Kidney epithelial cell (primary cell): Measurements from ENCODE around the gene FLOT2. TPM values are rescaled to one million over a fixed set of nuclear protein-coding genes. Genes with fewer than 3 reads are reported as not detected.

ENCODE experiments used
- DNase-seq: peaks from one replicate; pipeline ENCODE4 v3.0.0-alpha.2; 2010; ENCODE audit warnings: low read depth
- H3K27me3 ChIP-seq: 2 replicates; pipeline ENCODE4 v1.6.0; 2011; ENCODE audit warnings: low read length; ENCODE audit not compliant: control insufficient read depth, insufficient read depth
- H3K36me3 ChIP-seq: 2 replicates; pipeline ENCODE4 v1.5.1; 2011; ENCODE audit warnings: low read length; ENCODE audit not compliant: control insufficient read depth, insufficient read depth
- H3K4me3 ChIP-seq: 2 replicates; pipeline ENCODE4 v1.5.1; 2011; ENCODE audit warnings: low read depth, mild to moderate bottlenecking, control low read depth, low read length
- CTCF ChIP-seq: IDR thresholded peaks from 2 replicates; pipeline ENCODE4 v1.5.1; 2011; ENCODE audit warnings: mild to moderate bottlenecking, moderate library complexity, low read length, control low read depth, inconsistent platforms; ENCODE audit not compliant: insufficient read depth, poor library complexity, severe bottlenecking
- total RNA-seq: library from RNA; depleted of rRNA; stranded (reverse); fragments of >200 nt; gene quantifications from 2 replicates; pipeline ENCODE4 v1.2.3, GENCODE V29; 2015

FLOT2 gene, protein sequence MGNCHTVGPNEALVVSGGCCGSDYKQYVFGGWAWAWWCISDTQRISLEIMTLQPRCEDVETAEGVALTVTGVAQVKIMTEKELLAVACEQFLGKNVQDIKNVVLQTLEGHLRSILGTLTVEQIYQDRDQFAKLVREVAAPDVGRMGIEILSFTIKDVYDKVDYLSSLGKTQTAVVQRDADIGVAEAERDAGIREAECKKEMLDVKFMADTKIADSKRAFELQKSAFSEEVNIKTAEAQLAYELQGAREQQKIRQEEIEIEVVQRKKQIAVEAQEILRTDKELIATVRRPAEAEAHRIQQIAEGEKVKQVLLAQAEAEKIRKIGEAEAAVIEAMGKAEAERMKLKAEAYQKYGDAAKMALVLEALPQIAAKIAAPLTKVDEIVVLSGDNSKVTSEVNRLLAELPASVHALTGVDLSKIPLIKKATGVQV
- 55.5 and 69.1 TPM in 2 replicates for total RNA-seq

GRCh38 chr17:28896884-28897768 is at the start of gene FLOT2:
Gene FLOT2, minus strand, starts transcription at chr17:28897733. Its CDS starts 159 bp downstream, at chr17:28897574.
- Histone ChIP-seq H3K4me3 (peak within 1 kb of the TSS; percentile 85), H3K36me3 (no peaks in the 10 kb centered on the region), H3K27me3 (no peaks in the 10 kb centered on the region)
- TF ChIP-seq CTCF = peak; percentile 28
- DNase-seq = no peak

DNA sequence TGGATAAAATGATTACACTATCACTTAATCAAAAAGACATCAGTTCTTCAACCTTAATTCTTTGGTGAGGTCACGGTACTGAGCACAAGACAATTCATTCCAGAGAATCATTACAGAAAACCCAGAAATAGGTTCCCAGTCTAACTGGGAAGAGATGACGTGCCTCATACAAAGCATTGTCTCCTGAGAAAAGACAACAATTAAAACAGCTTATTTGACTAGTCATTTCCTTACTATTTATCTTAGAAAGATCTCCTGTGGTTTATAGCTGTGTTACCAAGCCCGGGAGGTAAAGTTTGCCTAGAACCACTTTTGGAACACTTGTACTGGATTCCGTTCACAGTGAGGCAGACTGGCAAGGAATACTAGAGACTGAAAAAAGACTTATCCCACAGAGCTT is 48.7 kb upstream of the FLOT2 start:
- TF ChIP-seq CTCF = no peak
- no peak overlapping the region for H3K4me3 ChIP-seq
- H3K36me3 ChIP-seq = no peaks in the 10 kb centered on the region
- peak; percentile 49 for DNase-seq
- H3K27me3 ChIP-seq = no peaks in the 10 kb centered on the region

DNA sequence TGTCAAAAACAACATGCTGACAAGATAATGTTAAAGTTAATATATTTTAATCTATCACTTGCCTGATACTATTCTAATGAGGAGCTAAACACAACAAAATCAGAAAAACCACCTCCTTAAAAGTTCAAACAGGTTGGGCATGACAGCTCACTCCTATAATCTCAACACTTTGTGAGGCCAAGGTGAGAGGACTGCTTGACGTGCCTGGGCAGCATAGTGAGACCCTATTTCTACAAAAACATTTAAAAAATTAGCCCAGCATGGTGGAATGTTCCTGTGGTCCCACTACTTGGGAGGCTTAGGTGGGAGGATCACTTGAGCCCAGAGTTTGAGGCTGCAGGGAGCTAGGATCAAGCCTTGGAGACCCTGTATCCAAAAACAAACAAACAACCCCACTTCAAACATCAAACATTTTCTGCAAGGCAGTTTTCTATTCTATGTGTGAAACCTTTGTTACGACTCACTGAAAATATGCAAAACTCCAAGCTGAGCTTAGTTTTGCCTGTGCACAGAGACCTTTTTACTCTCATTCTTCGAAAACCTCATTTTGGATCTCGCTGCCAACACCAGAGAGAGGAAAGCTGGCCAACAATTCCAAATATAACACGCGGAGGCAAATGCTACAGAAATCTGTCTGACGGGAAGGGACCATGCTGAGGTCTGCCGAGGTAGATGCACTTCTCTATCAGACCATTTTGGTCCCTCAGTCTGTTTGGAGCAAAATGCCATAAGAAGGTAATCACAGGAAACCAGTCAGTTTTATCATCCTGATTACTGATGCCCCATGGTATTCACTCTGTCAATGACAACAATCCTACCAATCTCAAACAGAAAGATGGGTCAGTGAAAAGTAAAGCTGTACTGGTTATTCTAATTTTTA is 47.6 kb upstream of the FLOT2 start:
- Histone ChIP-seq H3K4me3 (no peak overlapping the region), H3K27me3 (no peaks in the 10 kb centered on the region), H3K36me3 (peaks cover 2% of the 10 kb centered on the region)
- no peak for DNase-seq
- no peak for TF ChIP-seq CTCF

- no peak for TF ChIP-seq CTCF
- Histone ChIP-seq H3K4me3 (no peak overlapping the region), H3K36me3 (peaks cover 2% of the 10 kb centered on the region), H3K27me3 (no peaks in the 10 kb centered on the region)
- DNase-seq = no peak
Observed at GRCh38 chr17:28944343-28944742, 46.8 kb upstream of the FLOT2 start.

DNA sequence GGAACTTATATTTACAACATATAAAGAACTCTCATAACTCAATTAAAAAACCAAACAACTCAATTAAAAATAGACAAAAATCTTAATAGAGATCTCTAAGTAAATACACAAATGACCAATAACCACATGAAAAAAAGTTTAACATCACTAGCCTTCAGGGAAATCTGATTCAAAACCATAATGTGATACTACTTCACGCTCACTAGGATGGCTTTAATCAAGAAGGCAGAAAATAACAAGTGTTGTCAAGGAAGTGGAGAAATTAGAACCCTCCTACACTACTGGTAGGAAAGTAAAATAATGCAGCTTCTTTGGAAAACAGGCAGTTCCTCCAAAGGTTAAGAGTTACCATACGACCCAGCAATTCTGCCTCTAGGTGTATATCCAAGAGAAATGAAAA is 45.4 kb upstream of the FLOT2 start:
- Histone ChIP-seq H3K36me3 (peaks cover 2% of the 10 kb centered on the region), H3K4me3 (no peak overlapping the region), H3K27me3 (no peaks in the 10 kb centered on the region)
- no peak for DNase-seq
- no peak for TF ChIP-seq CTCF
